Hepatocyte (in vitro differentiated cells): ENCODE results near the gene SLC39A13.

Source experiments
- CTCF ChIP-seq: fragments of 200-600 bp; sonication (generic); IDR thresholded peaks from 2 replicates; pipeline ENCODE4 v1.5.1; 2016; ENCODE audit warnings: antibody characterized with exemption, mild to moderate bottlenecking; ENCODE audit not compliant: poor library complexity
- EZH2 ChIP-seq: fragments of 200-600 bp; sonication (generic); IDR thresholded peaks from 2 replicates; pipeline ENCODE4 v1.6.1; 2016; ENCODE audit warnings: antibody characterized with exemption, mild to moderate bottlenecking, borderline replicate concordance
- EZH2phosphoT487 ChIP-seq: fragments of 200-600 bp; sonication (generic); IDR thresholded peaks from one replicate; pipeline ENCODE4 v1.6.1; 2018; ENCODE audit warnings: antibody characterized with exemption, mild to moderate bottlenecking, low read depth, moderate library complexity; ENCODE audit not compliant: unreplicated experiment, severe bottlenecking

- TF ChIP-seq CTCF (no peak), EZH2 (no peak), EZH2phosphoT487 (no peak)
Measured at GRCh38 chr11:47413351-47413750, 5.0 kb downstream of the SLC39A13 start.
